T follicular helper cell (primary cell): ENCODE measurements around the gene LMNTD2.

Experiments
- DNase-seq: peaks from one replicate; pipeline ENCODE4 v3.0.0-alpha.2; 2020; ENCODE audit warnings: low read depth

Gene LMNTD2

GRCh38 chr11:568306-569157 is 8.0 kb upstream of the LMNTD2 start:
- DNase-seq: peak; percentile 88

GRCh38 chr11:567629-568292 is 7.2 kb upstream of the LMNTD2 start:
- no peak for DNase-seq

- no peak for DNase-seq
These were observed 6.6 kb upstream of the LMNTD2 start for GRCh38 chr11:567011-567628.

- no peak for DNase-seq
These were observed 5.5 kb upstream of the LMNTD2 start for GRCh38 chr11:565921-566509.

GRCh38 chr11:563812-564578 is 3.5 kb upstream of the LMNTD2 start:
- DNase-seq: no peak

- no peak for DNase-seq
These were observed 2.7 kb upstream of the LMNTD2 start for GRCh38 chr11:563066-563811.

- no peak for DNase-seq
These were observed 1.6 kb upstream of the LMNTD2 start for GRCh38 chr11:562046-562645.

GRCh38 chr11:561148-562003 is 838 bp upstream of the LMNTD2 start:
- DNase-seq: no peak

- DNase-seq: no peak
These were observed 730 bp downstream of the LMNTD2 start for GRCh38 chr11:559712-560304.

- DNase-seq: no peak
These were observed 1.4 kb downstream of the LMNTD2 start for GRCh38 chr11:559020-559620.

GRCh38 chr11:558503-558902 is 2.0 kb downstream of the LMNTD2 start:
- no peak for DNase-seq

- no peak for DNase-seq
These were observed 3.0 kb downstream of the LMNTD2 start for GRCh38 chr11:557328-558132.

GRCh38 chr11:556662-557256 is 3.8 kb downstream of the LMNTD2 start:
- DNase-seq: no peak

- DNase-seq: no peak
These were observed 4.5 kb downstream of the LMNTD2 start for GRCh38 chr11:555780-556661.

- no peak for DNase-seq
These were observed 5.2 kb downstream of the LMNTD2 start for GRCh38 chr11:555227-555779.
